ENCODE measurements around the gene PCNP.
"Not testable (repeated sequence)": the region's sequence is repeated elsewhere in the genome, so short reads cannot be mapped to it uniquely, and the experiment has no call there.

PCNP gene

GRCh38 chr3:101573449-101574387 lies at the start of gene PCNP:
TSS of gene PCNP (plus strand) at chr3:101574180. CDS start at chr3:101574216, 36 bp downstream.
- peak; percentile 88 for DNase-seq

GRCh38 chr3:101527441-101527840 lies 46.5 kb upstream of the PCNP start:
- DNase-seq, result no peak

- no peak for DNase-seq
Observed at GRCh38 chr3:101527906-101528305, 46.1 kb upstream of the PCNP start.

GRCh38 chr3:101529816-101530685 lies 43.9 kb upstream of the PCNP start:
- no peak for DNase-seq

GRCh38 chr3:101530686-101531047 lies 43.3 kb upstream of the PCNP start:
- DNase-seq, result no peak

- DNase-seq, result no peak
Observed at GRCh38 chr3:101531473-101532086, 42.4 kb upstream of the PCNP start.

- DNase-seq, result no peak
Observed at GRCh38 chr3:101532783-101533602, 41.0 kb upstream of the PCNP start.

GRCh38 chr3:101533603-101533968 lies 40.4 kb upstream of the PCNP start:
- DNase-seq, result no peak

- no peak for DNase-seq
Observed at GRCh38 chr3:101535221-101535620, 38.8 kb upstream of the PCNP start.

GRCh38 chr3:101536266-101536665 lies 37.7 kb upstream of the PCNP start:
- no peak for DNase-seq

GRCh38 chr3:101536955-101537354 lies 37.0 kb upstream of the PCNP start:
- not testable (repeated sequence) for DNase-seq

- no peak for DNase-seq
Observed at GRCh38 chr3:101542957-101543356, 31.0 kb upstream of the PCNP start.

- no peak for DNase-seq
Observed at GRCh38 chr3:101544161-101544850, 29.7 kb upstream of the PCNP start.

- DNase-seq, result no peak
Observed at GRCh38 chr3:101548527-101549105, 25.4 kb upstream of the PCNP start.

- DNase-seq, result no peak
Observed at GRCh38 chr3:101549473-101549872, 24.5 kb upstream of the PCNP start.

GRCh38 chr3:101551359-101552081 lies 22.5 kb upstream of the PCNP start:
- DNase-seq, result not testable (repeated sequence)

- DNase-seq, result not testable (repeated sequence)
Observed at GRCh38 chr3:101553381-101553780, 20.6 kb upstream of the PCNP start.

- DNase-seq, result no peak
Observed at GRCh38 chr3:101556064-101556463, 17.9 kb upstream of the PCNP start.

- DNase-seq, result peak; percentile 43
Observed at GRCh38 chr3:101561630-101562328, 12.2 kb upstream of the PCNP start, which contains the start of gene TRMT10C. TSS of gene TRMT10C (plus strand) at chr3:101561868. CDS start at chr3:101564782, 2,914 bp downstream.

All from NCI-H748 treated with DMSO at 0.1 percent for 48 hours (cell line).